Liver (tissue), 3 donors: ENCODE results near the gene RINL.

Experiments used
- CTCF ChIP-seq: fragments of 150-350 bp; IDR thresholded peaks from 2 replicates; pipeline ENCODE4 v1.5.1; 2017; ENCODE audit warnings: improper control_type of control experiment, low read depth, low read length; ENCODE audit not compliant: missing input control
- EGR1 ChIP-seq, 2 donors: IDR thresholded peaks; 2 replicates each; pipeline ENCODE4 v1.6.1; 2016 to 2018; ENCODE audit warnings: antibody characterized with exemption in 2 of 2, low read depth in 2 of 2
- REST ChIP-seq: IDR thresholded peaks from 2 replicates; pipeline ENCODE4 v1.6.1; 2016; ENCODE audit warnings: antibody characterized with exemption, mild to moderate bottlenecking
- YY1 ChIP-seq: IDR thresholded peaks from 2 replicates; pipeline ENCODE4 v1.6.1; 2016; ENCODE audit warnings: antibody characterized with exemption, mild to moderate bottlenecking
- donor health status: healthy.
- donor health status: healthy.

DNA sequence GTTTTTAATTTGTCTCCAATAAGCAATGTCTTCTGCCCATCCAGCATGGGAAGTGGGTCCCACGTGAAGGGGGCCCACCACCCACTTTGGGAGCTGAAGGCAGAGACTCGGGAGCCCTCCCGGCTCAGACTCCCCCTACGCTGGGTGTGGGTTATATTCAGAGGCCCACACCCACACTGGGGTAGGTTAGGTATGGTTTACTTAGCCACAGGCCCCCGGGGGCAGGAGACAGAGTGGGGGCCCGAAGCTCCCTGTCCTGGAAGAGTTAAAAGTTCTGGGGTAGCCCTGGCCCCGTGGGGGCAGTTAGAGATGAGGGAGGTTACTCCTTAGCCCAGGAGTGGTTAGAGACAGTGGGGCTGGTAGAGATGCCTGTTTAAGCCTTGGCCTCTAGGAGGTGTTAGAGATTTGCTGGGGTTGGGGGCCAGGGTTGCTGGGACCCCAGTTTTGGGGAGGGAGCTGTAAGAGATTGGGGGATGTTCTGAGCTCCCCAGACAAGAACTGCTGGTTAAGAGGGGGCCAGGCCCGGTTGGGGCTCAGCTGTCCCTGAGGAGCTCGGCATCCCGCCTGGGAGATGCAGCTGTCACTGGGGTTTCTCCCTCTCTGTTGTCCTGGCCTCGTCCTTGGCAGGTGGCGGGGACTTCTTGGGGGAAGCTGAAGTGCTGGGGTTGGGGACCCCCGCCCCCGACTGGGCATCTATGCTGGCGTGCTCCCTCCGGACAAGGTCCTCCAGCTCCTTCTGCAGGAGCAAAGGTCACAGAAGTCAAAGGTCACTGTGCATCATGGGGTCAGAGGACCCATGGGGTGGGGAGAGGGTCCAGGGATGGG is 712 bp upstream of the RINL start:
- TF ChIP-seq EGR1 (IDR thresholded peaks at IDR 0.05; ENCODE audit: low read depth in 2 of 2) (no peak), CTCF (no peak), REST (no peak), YY1 (no peak)
